Peyer's patch (tissue), 4 donors: Measurements from ENCODE around the gene FN1. TPM values are rescaled to one million over a fixed set of nuclear protein-coding genes. Genes with fewer than 3 reads are reported as not detected.
"Not testable (repeated sequence)": the region's sequence is repeated elsewhere in the genome, so short reads cannot be mapped to it uniquely, and the experiment has no call there.

ENCODE experiments used
- DNase-seq, 3 donors: peaks; one replicate each; pipeline ENCODE4 v3.0.0-alpha.2; 2017 to 2019
- H3K27ac ChIP-seq, 4 donors: fragments of 200-600 bp; sonication (generic); one replicate each; pipeline ENCODE4 v1.5.1; 2016 to 2019
- H3K27me3 ChIP-seq, 2 donors: fragments of 200-600 bp; sonication (generic); one replicate each; pipeline ENCODE4 v1.5.1; 2019
- H3K36me3 ChIP-seq, 3 donors: fragments of 200-600 bp; sonication (generic); one replicate each; pipeline ENCODE4 v1.5.1; 2016 to 2019
- H3K4me1 ChIP-seq, 4 donors: fragments of 200-600 bp; sonication (generic); one replicate each; pipeline ENCODE4 v1.5.1; 2016 to 2019
- H3K4me3 ChIP-seq, 4 donors: fragments of 200-600 bp; sonication (generic); 1 replicate in 3 of 4; 2 replicates in 1 of 4; pipeline ENCODE4 v1.5.1; 2016 to 2019; ENCODE audit warnings: mild to moderate bottlenecking in 1 of 4
- H3K9me3 ChIP-seq, 4 donors: fragments of 200-600 bp; sonication (generic); one replicate each; pipeline ENCODE4 v1.5.1; 2016 to 2019; ENCODE audit warnings: mild to moderate bottlenecking in 1 of 4
- POLR2A ChIP-seq, 2 donors: fragments of 450-650 bp; IDR thresholded peaks; one replicate each; pipeline ENCODE4 v1.5.1; 2017; ENCODE audit warnings: antibody characterized with exemption in 2 of 2, mild to moderate bottlenecking in 2 of 2, moderate library complexity in 2 of 2
- total RNA-seq, 4 donors: library from RNA; depleted of rRNA; stranded (reverse); fragments of >200 nt; gene quantifications; one replicate each; pipeline ENCODE4 v1.1.0, GENCODE V29; 2016
- TF ChIP-seq, protein P1 (sequence below), 6 experiments: fragments of 450-650 bp in 4 of 6; fragments of 200-600 bp in 2 of 6; sonication (generic) in 1 of 6; IDR thresholded peaks; one replicate each; pipeline ENCODE4 v1.5.1; 2017 to 2019; ENCODE audit warnings: antibody characterized with exemption in 6 of 6, mild to moderate bottlenecking in 3 of 6, moderate library complexity in 1 of 6

The FN1 gene
- total RNA-seq, 4 donors from 2014 or later, result 28.0 to 152 (median 72.8) TPM

DNA sequence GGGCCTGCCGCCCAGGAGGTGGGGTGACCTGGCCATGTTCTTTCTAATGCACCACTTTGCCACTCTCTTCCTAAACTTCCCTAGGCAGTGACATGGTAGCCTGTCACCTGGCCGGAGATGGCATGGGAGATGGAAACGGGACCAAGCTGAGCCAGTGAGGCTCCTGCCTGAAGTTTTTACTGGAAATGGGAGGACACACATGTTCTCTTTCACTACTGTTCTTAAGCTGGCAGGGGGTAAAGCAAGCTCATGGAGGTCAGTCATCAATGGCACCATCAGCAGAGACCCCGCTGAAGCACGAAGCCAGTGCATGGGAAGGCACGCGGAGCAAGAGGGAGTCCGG is 73.3 kb downstream of the FN1 start:
- no peaks in the 10 kb centered on the region for H3K4me1 ChIP-seq
- H3K27ac ChIP-seq, result no peak overlapping the region
- H3K36me3 ChIP-seq, result peaks cover 0 to 47% (median 0%) of the 10 kb centered on the region in 3 donors

DNA sequence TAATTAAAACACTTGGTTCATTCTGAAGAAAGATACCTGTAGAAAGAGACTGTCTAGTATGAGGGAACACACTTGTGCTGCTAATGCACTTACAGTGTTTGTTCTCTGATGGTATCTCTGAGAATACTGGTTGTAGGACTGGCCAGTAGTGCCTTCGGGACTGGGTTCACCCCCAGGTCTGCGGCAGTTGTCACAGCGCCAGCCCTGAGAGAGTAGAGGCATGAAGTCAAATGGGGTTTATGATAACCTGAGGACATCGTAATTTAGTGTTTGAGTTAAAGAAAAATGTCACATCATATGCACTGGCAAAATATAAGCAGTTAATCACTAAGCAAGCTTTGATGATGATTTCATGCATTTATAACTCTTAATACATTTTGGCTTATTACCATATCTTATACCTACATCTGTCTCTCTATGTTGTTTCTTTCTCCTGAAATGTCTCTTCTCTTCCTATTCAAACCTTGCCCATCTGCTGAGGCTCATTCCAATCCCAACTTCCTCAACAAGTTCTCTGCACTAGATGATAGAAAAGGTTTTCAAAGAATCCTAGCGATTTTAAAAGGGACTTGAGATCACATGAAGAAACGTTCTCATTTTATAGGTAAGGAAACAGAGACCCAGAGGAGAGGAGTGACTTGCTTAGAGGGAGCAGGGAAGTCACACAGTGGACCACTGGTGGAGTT is 73.8 kb downstream of the FN1 start:
- Histone ChIP-seq H3K36me3 (peaks cover 0 to 47% (median 0%) of the 10 kb centered on the region in 3 donors), H3K27ac (no peak overlapping the region), H3K4me1 (no peaks in the 10 kb centered on the region), H3K27me3 (no peaks in the 10 kb centered on the region), H3K9me3 (no peaks in the 10 kb centered on the region), H3K4me3 (no peak overlapping the region)
- TF ChIP-seq POLR2A (IDR thresholded peaks at IDR 0.05), result no peak
- TF ChIP-seq, protein P1, sequence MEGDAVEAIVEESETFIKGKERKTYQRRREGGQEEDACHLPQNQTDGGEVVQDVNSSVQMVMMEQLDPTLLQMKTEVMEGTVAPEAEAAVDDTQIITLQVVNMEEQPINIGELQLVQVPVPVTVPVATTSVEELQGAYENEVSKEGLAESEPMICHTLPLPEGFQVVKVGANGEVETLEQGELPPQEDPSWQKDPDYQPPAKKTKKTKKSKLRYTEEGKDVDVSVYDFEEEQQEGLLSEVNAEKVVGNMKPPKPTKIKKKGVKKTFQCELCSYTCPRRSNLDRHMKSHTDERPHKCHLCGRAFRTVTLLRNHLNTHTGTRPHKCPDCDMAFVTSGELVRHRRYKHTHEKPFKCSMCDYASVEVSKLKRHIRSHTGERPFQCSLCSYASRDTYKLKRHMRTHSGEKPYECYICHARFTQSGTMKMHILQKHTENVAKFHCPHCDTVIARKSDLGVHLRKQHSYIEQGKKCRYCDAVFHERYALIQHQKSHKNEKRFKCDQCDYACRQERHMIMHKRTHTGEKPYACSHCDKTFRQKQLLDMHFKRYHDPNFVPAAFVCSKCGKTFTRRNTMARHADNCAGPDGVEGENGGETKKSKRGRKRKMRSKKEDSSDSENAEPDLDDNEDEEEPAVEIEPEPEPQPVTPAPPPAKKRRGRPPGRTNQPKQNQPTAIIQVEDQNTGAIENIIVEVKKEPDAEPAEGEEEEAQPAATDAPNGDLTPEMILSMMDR (IDR thresholded peaks at IDR 0.05), result no peak
- DNase-seq, result no peak

More for the DNA sequence above, 73.3 kb downstream of the FN1 start:
- TF ChIP-seq, protein P1 (IDR thresholded peaks at IDR 0.05), result no peak
- TF ChIP-seq POLR2A (IDR thresholded peaks at IDR 0.05), result no peak
- no peaks in the 10 kb centered on the region for H3K27me3 ChIP-seq
- H3K4me3 ChIP-seq, result no peak overlapping the region
- no peak for DNase-seq
- H3K9me3 ChIP-seq, result no peaks in the 10 kb centered on the region

DNA sequence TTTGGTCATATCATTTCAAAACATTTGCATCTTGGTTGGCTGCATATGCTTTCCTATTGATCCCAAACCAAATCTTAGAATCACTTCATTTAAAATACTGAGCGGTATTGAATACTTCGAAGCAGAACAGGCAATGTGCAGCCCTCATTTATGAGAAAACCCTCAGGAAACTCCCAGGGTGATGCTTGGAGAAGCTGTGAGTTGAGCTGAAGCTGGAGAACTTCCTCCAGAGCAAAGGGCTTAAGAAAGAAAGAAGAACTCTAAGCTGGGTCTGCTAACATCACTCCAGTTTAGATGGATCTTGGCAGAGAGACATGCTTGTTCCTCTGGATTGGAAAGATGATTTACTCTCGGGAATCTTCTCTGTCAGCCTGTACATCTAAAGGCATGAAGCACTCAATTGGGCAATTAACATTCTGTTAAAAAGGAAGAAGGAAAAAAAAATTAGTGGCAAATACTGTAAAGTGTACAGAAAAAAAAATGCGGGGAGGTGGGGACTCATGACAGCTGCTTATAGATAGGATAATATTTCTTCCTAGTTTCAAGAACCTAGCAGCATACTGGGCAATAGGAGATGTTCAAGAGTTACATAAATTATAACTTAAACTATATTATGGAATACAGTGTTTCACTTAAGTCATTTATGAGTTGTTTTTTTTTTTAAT is 74.5 kb downstream of the FN1 start:
- TF ChIP-seq, protein P1 (IDR thresholded peaks at IDR 0.05), result no peak
- no peak for TF ChIP-seq POLR2A (IDR thresholded peaks at IDR 0.05)
- Histone ChIP-seq H3K4me3 (no peak overlapping the region), H3K27ac (no peak overlapping the region), H3K9me3 (no peaks in the 10 kb centered on the region), H3K36me3 (peaks cover 0 to 47% (median 0%) of the 10 kb centered on the region in 3 donors), H3K4me1 (no peaks in the 10 kb centered on the region), H3K27me3 (no peaks in the 10 kb centered on the region)
- DNase-seq, result no peak

DNA sequence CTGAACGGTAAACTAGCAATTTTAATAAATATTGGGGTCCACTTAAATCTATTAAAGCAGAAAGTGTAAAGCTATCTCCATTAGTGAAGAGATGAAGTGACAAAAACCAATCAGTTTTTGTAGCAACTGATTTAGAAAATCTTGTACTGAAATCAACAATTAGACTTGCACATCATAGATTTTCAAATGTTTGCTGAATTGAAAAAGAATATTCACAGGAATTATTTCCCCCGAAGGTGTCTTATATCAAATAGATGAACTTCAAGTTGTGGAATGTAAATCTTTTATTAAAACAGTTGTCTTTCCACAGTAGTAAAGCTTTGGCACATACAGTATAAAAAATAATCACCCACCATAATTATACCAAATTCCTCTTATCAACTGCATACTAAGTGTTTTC is 75.3 kb downstream of the FN1 start:
- no peak overlapping the region for H3K4me3 ChIP-seq
- H3K9me3 ChIP-seq, result no peaks in the 10 kb centered on the region
- H3K36me3 ChIP-seq, result peaks cover 0 to 47% (median 0%) of the 10 kb centered on the region in 3 donors
- no peaks in the 10 kb centered on the region for H3K4me1 ChIP-seq
- H3K27ac ChIP-seq, result no peak overlapping the region
- TF ChIP-seq POLR2A (IDR thresholded peaks at IDR 0.05), result no peak
- TF ChIP-seq, protein P1 (IDR thresholded peaks at IDR 0.05), result no peak
- no peaks in the 10 kb centered on the region for H3K27me3 ChIP-seq
- DNase-seq, result no peak

DNA sequence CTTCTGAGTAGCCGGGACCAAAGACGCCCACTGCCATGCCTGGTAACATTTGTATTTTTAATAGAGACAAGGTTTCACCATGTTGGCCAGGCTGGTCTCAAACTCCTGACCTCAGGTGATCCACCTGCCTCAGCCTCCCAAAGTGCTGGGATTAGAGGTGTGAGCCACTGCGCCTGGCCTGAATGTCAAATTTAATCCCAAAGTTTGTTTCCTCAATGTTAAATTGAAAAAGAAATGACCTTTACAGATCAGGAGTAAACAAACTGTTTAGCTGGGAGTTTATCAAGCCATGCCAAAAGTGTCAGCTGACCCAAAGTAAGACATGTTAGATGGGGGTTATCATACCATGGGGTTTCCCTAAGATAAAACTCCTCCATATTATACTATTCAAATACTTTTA is 75.8 kb downstream of the FN1 start:
- DNase-seq, H3K4me3 ChIP-seq, H3K9me3 ChIP-seq, H3K27me3 ChIP-seq, H3K4me1 ChIP-seq, H3K27ac ChIP-seq: not testable (repeated sequence)
- H3K36me3 ChIP-seq, result peaks cover 0 to 46% (median 0%) of the 10 kb centered on the region in 3 donors

DNA sequence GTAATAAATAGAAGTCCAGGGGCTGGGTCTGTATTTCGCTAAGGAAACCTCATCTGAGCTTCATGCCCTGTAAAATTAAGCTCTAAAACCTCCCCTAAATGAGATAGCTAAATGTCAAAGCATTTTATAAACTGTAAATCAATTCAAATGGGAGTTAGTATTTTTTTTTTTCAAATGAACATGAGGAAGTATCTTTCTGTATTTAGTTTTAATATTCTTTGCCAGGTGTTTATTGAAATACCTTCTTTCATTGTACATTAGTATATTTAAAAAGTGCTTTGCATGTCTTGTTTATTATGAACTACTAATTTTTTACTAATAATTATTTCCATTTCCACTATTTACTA is 76.3 kb downstream of the FN1 start:
- Histone ChIP-seq H3K4me1 (no peaks in the 10 kb centered on the region), H3K9me3 (no peaks in the 10 kb centered on the region), H3K4me3 (no peak overlapping the region), H3K27ac (no peak overlapping the region), H3K27me3 (no peaks in the 10 kb centered on the region), H3K36me3 (peaks cover 0 to 41% (median 0%) of the 10 kb centered on the region in 3 donors)
- TF ChIP-seq, protein P1 (IDR thresholded peaks at IDR 0.05), result no peak
- no peak for TF ChIP-seq POLR2A (IDR thresholded peaks at IDR 0.05)
- no peak for DNase-seq
